HG02840 (cell line): ENCODE results near the gene DPP8.
"Not testable (repeated sequence)": the region's sequence is repeated elsewhere in the genome, so short reads cannot be mapped to it uniquely, and the experiment has no call there.

ENCODE experiments used
- ATAC-seq: cut with Tn5 transposase; IDR thresholded peaks from one replicate; pipeline ENCODE4 v1.9.1; 2021; ENCODE audit warnings: mild to moderate bottlenecking, moderate library complexity, moderate number of reproducible peaks; ENCODE audit not compliant: unreplicated experiment, low FRiP score

The DPP8 gene

GRCh38 chr15:65408324-65409035, 109.0 kb downstream of the DPP8 start:
- no peak for ATAC-seq

- ATAC-seq = no peak
Observed at GRCh38 chr15:65406424-65407000, 111.0 kb downstream of the DPP8 start.

DNA sequence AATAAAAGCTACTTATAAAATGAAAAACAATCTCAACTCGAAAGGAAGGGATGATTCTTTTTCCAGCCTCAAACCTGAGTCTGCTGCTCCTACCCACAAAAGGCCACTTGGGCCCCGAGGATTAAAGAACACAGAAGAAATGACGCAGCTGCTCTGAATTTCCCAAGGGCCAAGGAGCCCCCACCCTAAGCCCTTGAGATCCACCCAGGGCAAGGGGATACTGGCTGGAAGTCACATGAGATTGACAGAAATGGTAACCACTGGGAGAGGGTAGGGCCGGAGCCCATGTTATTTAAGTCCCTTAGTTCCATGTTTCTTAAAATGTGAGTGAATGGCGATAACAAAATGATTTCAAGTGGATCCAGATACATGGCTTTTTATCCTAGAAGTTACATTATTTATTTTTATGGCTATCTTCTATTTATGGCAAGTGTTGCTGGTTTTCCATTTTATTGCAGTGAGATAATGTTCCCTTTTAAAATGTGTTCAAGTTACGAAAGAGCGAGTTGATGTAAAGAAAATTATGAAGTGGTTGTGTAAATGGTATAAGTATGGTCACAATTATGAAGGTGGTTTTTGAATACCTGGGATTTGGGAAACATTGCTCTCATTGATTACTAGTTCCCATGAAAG, 111.6 kb downstream of the DPP8 start:
- ATAC-seq = no peak

DNA sequence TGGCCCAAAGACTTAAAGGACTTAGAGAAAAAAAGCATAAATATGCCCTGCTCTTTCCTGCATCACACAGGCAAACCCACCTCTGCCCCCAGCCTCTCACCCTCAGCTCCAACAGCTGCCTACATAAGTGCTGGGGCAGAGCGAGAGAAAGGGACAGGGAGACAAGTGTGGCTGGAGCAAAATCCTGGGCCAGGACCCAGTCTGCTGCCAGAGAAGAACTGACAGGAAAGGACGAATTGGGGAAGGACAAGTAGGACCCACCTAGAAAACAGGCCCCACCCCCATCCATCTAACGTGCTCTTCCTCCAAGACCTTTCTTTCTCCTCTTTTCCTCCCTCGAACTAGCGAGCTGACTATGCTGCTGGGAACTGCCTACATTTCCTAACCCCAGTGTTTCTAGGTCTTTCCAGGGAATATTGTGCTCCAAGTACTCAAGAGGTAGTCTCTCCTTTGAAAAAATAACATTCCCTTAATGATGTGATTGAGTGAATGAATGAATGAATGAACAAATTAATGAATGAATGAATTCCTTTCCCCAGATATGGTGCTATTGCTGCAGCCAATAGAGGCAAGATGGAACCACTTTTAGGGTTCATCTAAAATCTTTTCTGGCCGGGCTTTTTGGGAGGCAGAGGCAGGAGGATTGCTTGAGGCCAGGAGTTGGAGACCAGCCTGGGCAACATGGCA, 113.2 kb downstream of the DPP8 start:
- no peak for ATAC-seq

DNA sequence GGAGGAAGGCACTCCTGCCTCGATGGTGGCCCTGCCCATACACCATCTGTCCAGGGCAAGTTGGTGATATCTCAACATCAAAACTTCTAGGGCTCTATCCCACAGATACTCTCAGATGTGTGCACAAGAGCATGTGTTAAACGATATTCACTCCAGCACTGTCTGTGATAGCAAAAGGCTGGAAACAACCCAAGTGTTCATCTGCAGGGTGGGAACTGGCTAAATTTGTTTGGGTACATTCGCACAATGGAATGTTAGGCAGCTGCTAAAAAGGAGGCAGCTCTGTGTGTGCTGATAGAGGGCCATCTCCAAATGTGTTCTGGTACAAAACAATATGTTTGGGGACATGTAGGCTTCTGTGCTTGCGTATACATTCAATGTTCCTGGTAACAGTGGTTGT, 114.5 kb downstream of the DPP8 start:
- ATAC-seq = no peak

GRCh38 chr15:65401611-65402240, 115.8 kb downstream of the DPP8 start:
- no peak for ATAC-seq

- no peak for ATAC-seq
Observed at GRCh38 chr15:65400760-65401610, 116.5 kb downstream of the DPP8 start.

DNA sequence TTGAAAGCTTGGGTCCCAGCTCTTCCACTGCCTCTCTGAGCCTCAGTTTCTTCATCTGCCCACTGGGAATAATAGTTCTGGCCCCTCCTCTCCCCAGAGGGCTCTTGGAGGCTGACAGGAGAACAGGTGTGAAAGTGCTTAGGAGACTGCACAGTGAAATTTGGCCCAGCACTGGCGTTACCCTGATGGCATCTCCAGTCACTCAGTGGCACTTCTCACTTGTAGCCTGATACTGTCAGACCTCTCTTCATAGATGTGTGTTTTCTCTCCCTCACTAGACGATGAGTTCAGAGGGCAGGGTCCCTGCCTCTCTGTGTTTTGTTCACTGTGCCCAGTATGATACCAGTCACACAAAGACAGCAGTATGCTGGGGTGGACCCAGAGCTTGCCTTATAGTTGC, 117.5 kb downstream of the DPP8 start:
- ATAC-seq = no peak

DNA sequence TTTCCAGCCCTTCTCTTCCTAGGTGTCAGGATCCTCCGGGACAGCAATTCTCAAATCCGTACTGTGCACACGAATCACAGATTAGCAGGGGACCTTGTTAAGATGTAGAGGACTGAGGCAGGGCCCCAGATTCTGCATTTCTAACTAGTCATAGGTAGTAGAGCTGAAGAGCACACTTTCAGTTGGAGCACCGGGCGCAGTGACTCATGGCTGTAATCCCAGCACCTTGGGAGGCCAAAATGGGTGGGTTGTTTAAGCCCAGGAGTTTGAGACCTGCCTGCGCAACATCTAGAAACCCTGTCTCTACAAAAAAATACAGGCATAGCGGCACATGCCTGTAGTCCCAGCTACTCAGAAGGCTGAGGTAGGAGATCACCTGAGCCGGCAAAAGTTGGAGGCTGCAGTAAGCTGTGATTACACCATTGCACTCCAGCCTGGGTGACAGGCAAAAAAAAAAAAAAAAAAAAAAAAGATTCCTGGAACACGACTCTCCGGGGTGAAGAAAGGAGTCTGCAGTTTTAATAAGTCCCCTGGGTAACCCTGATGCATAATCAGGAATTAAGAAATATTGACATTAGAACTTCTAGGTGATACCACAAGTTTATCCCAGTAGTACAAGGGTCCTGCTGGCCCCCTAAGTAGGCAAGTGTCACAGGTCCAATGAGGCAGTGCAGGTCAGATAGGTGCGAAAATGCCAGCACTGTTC, 118.3 kb downstream of the DPP8 start:
- no peak for ATAC-seq

GRCh38 chr15:65398486-65398885, 119.0 kb downstream of the DPP8 start:
- not testable (repeated sequence) for ATAC-seq

DNA sequence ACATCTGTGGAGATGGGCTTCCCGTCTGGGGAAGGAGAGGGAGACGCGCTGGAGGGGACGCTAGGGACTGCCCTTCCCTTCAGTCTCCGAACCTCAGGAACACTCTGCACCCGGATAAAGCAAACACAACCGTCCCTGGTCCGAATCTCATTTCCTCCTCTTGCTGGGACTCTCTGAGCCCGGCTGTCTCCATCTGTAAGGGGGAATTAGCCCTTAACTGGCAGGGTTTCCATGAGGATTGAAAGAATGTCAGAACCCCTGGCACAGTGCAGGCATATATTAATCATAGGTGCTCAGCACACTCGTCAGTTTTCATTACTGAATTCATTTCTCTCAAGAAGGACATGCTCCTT, 120.5 kb downstream of the DPP8 start:
- ATAC-seq = no peak

- ATAC-seq = no peak
Observed at GRCh38 chr15:65396283-65396964, 121.1 kb downstream of the DPP8 start.

DNA sequence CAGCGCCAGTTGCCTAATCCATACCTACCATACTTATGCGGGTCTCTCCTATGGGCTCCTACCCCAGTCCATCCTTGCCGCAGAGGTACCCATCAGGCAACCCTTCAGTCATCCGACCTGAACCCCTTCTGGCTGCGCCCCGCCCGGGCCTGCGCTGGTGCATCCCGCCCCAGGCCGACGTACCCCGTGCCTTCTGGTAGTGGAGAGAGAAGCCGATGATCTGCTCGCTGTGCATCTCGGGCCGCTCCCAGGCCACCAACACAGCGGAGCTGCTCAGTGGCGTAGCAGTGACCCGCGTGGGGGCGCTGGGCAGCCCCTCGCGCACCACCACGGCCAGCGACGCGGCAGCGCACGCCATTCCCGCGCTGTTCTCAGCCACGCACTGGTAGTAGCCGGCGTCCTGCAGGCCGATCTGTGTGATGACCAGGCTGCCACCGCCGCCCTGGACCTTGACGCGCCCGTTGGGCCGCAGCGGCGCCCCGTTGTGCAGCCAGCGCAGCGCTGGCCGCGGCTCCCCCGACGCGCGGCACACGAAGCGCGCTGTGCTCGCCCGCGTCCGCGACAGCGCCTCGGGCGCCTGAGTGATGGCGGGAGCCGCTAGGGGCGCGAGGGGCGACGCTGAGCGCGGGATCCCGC, 121.8 kb downstream of the DPP8 start:
- ATAC-seq = no peak

DNA sequence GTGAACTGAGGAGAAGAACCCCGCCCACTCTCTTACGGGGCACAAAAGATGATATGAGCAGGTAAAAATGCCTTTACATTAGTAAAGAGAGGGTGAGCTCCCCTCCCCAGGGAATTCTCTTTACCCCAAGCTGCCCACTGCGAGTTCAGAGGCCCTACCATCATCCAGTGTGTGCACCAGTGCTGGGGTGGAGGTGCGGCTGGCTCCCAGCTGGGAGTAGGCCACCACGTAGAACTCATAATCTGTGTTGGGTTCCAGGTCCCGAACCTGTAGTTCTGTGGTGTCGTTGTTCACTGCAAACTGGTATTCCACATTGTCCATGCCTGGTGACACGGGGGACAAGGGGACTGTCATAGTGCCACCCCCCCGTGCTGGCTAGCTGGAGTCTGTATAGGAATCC, 122.6 kb downstream of the DPP8 start:
- no peak for ATAC-seq

DNA sequence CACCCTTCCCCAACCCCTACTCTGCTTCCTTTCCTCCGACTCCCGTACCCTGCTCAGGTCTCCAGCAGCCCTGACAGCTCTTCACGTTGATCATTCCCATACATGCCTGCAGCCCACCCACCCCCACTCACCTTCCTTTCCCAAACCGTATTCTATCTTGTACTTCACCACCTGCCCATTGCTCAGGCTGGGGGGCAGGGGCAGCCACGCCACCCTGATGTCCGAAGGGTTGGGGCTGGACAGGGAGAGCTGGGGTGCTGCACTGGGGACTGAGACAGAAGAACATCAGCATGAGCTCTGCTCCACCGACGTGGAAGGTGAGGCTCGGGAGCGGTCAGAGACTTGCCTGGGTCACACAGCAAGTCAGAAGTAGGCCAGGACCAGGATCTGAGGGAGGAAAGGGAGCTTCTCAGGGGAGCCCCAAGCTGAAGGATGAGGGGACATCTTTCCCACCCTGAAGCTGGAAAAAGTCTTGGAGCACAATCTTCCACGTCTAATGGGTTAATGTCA, 123.2 kb downstream of the DPP8 start:
- ATAC-seq = no peak

- no peak for ATAC-seq
Observed at GRCh38 chr15:65393557-65393956, 123.9 kb downstream of the DPP8 start.

GRCh38 chr15:65393091-65393490, 124.4 kb downstream of the DPP8 start:
- no peak for ATAC-seq
